Esophagus squamous epithelium (tissue), 4 donors: ENCODE data around the gene GRID2.

Experiments used
- CTCF ChIP-seq, 6 experiments: fragments of 450-650 bp in 4 of 6; fragments of 200-600 bp in 2 of 6; sonication (generic) in 2 of 6; IDR thresholded peaks; one replicate each; pipeline ENCODE4 v1.5.1; 2016 to 2019; ENCODE audit warnings: antibody characterized with exemption in 6 of 6, mild to moderate bottlenecking in 4 of 6, moderate library complexity in 4 of 6
- POLR2A ChIP-seq, 4 donors: fragments of 450-650 bp; IDR thresholded peaks; one replicate each; pipeline ENCODE4 v1.6.1; 2017; ENCODE audit warnings: antibody characterized with exemption in 4 of 4, mild to moderate bottlenecking in 4 of 4, moderate library complexity in 3 of 4

- TF ChIP-seq CTCF (IDR thresholded peaks at IDR 0.05): no peak
- TF ChIP-seq POLR2A (IDR thresholded peaks at IDR 0.05): no peak
These were observed 522.0 kb downstream of the GRID2 start for GRCh38 chr4:92825791-92826190.
